ENCODE data around the gene CADM2.
"Not testable (repeated sequence)": the region's sequence is repeated elsewhere in the genome, so short reads cannot be mapped to it uniquely, and the experiment has no call there.

Gene CADM2

GRCh38 chr3:85081191-85081906 is 122.6 kb downstream of the CADM2 start:
- DNase-seq = no peak

- no peak for DNase-seq
Measured at GRCh38 chr3:85090495-85090894, 131.7 kb downstream of the CADM2 start.

- DNase-seq = no peak
Measured at GRCh38 chr3:85100316-85100715, 141.5 kb downstream of the CADM2 start.

- no peak for DNase-seq
Measured at GRCh38 chr3:85102781-85103180, 144.0 kb downstream of the CADM2 start.

- DNase-seq = no peak
Measured at GRCh38 chr3:85110393-85110792, 151.6 kb downstream of the CADM2 start.

GRCh38 chr3:85120879-85121278 is 162.1 kb downstream of the CADM2 start:
- no peak for DNase-seq

- not testable (repeated sequence) for DNase-seq
Measured at GRCh38 chr3:85132864-85133263, 174.1 kb downstream of the CADM2 start.

- DNase-seq = not testable (repeated sequence)
Measured at GRCh38 chr3:85133691-85134420, 175.1 kb downstream of the CADM2 start.

- no peak for DNase-seq
Measured at GRCh38 chr3:85142626-85143025, 183.8 kb downstream of the CADM2 start.

GRCh38 chr3:85148036-85148435 is 189.2 kb downstream of the CADM2 start:
- DNase-seq = no peak

- no peak for DNase-seq
Measured at GRCh38 chr3:85151555-85151954, 192.8 kb downstream of the CADM2 start.

GRCh38 chr3:85153279-85153678 is 194.5 kb downstream of the CADM2 start:
- DNase-seq = not testable (repeated sequence)

- DNase-seq = no peak
Measured at GRCh38 chr3:85159376-85159775, 200.6 kb downstream of the CADM2 start.

GRCh38 chr3:85161544-85161943 is 202.8 kb downstream of the CADM2 start:
- no peak for DNase-seq

- DNase-seq = no peak
Measured at GRCh38 chr3:85162905-85163304, 204.1 kb downstream of the CADM2 start.

GRCh38 chr3:85164436-85164835 is 205.6 kb downstream of the CADM2 start:
- no peak for DNase-seq

- DNase-seq = no peak
Measured at GRCh38 chr3:85167576-85167975, 208.8 kb downstream of the CADM2 start.

- DNase-seq = no peak
Measured at GRCh38 chr3:85170646-85171045, 211.9 kb downstream of the CADM2 start.

- no peak for DNase-seq
Measured at GRCh38 chr3:85171976-85172375, 213.2 kb downstream of the CADM2 start.

GRCh38 chr3:85176799-85177198 is 218.0 kb downstream of the CADM2 start:
- no peak for DNase-seq

GRCh38 chr3:85182975-85183752 is 224.4 kb downstream of the CADM2 start:
- no peak for DNase-seq

GRCh38 chr3:85185495-85185894 is 226.7 kb downstream of the CADM2 start:
- DNase-seq = no peak

- DNase-seq = no peak
Measured at GRCh38 chr3:85189731-85190130, 230.9 kb downstream of the CADM2 start.

- no peak for DNase-seq
Measured at GRCh38 chr3:85193565-85193964, 234.8 kb downstream of the CADM2 start.
